NCI-H1694 (cell line): Measurements from ENCODE around the gene NEMF.
"Not testable (repeated sequence)": the region's sequence is repeated elsewhere in the genome, so short reads cannot be mapped to it uniquely, and the experiment has no call there.

Experiments used
- DNase-seq: peaks from one replicate; lab custom pipeline; 2025; lab: John Stamatoyannopoulos, UW

Gene NEMF

GRCh38 chr14:49852301-49853157, at the start of gene NEMF:
Gene NEMF, minus strand, starts transcription at chr14:49852788. Its CDS starts 35 bp downstream, at chr14:49852753.
- DNase-seq = peak; percentile 96

- no peak for DNase-seq
Observed at GRCh38 chr14:49900973-49901372, 48.4 kb upstream of the NEMF start.

- DNase-seq = no peak
Observed at GRCh38 chr14:49898485-49898884, 45.9 kb upstream of the NEMF start.

GRCh38 chr14:49897965-49898364, 45.4 kb upstream of the NEMF start:
- no peak for DNase-seq

- no peak for DNase-seq
Observed at GRCh38 chr14:49897414-49897813, 44.8 kb upstream of the NEMF start.

GRCh38 chr14:49896966-49897365, 44.4 kb upstream of the NEMF start:
- no peak for DNase-seq

- DNase-seq = not testable (repeated sequence)
Observed at GRCh38 chr14:49896272-49896671, 43.7 kb upstream of the NEMF start.

- DNase-seq = no peak
Observed at GRCh38 chr14:49895480-49895879, 42.9 kb upstream of the NEMF start.

GRCh38 chr14:49894214-49895107, 41.9 kb upstream of the NEMF start:
- DNase-seq = not testable (repeated sequence)

- no peak for DNase-seq
Observed at GRCh38 chr14:49893309-49894213, 41.0 kb upstream of the NEMF start.

- DNase-seq = peak; percentile 94
Observed at GRCh38 chr14:49892636-49893308, 40.2 kb upstream of the NEMF start, which contains the start of gene ARF6. Gene ARF6, plus strand, starts transcription at chr14:49893082. Its CDS starts 655 bp downstream, at chr14:49893737.

- peak; percentile 72 for DNase-seq
Observed at GRCh38 chr14:49892301-49892635, 39.7 kb upstream of the NEMF start.

GRCh38 chr14:49888293-49888692, 35.7 kb upstream of the NEMF start:
- DNase-seq = no peak

- no peak for DNase-seq
Observed at GRCh38 chr14:49886523-49886922, 33.9 kb upstream of the NEMF start.

- no peak for DNase-seq
Observed at GRCh38 chr14:49882826-49883694, 30.5 kb upstream of the NEMF start.

GRCh38 chr14:49881350-49882001, 28.9 kb upstream of the NEMF start:
- no peak for DNase-seq

- no peak for DNase-seq
Observed at GRCh38 chr14:49880267-49881064, 27.9 kb upstream of the NEMF start.

GRCh38 chr14:49879646-49880204, 27.1 kb upstream of the NEMF start:
- peak; percentile 66 for DNase-seq
